H1 (cell line): ENCODE measurements around the gene GRM7.

Experiments
- CBX8 ChIP-seq: fragments of 300-800, 300-1000 bp; sonication (generic); IDR thresholded peaks from 2 replicates; pipeline ENCODE4 v1.7.1; 2016; ENCODE audit warnings: low read depth, low read length, borderline replicate concordance
- CHD1 ChIP-seq: IDR thresholded peaks from 2 replicates; pipeline ENCODE4 v1.6.1; 2012; ENCODE audit warnings: low read depth, low read length, improper control_type of control experiment
- CTCF ChIP-seq, 3 experiments: IDR thresholded peaks; 1 replicate in 2 of 3; 2 replicates in 1 of 3; pipeline versions ENCODE4 v1.5.1 to v1.6.1; 2011; ENCODE audit warnings: low read length in 3 of 3, mild to moderate bottlenecking in 3 of 3, inconsistent platforms in 2 of 3, low read depth in 1 of 3, moderate library complexity in 1 of 3; ENCODE audit not compliant: insufficient read depth in 1 of 3; ENCODE audit errors: control extremely low read depth in 1 of 3
- EP300 ChIP-seq, 2 experiments: IDR thresholded peaks; 1 replicate in 1 of 2; 2 replicates in 1 of 2; pipeline ENCODE4 v1.6.1; 2011 to 2012; ENCODE audit warnings: low read depth in 2 of 2, low read length in 2 of 2, mild to moderate bottlenecking in 2 of 2, borderline replicate concordance in 1 of 2, inconsistent platforms in 1 of 2, moderate library complexity in 1 of 2
- GABPA ChIP-seq: IDR thresholded peaks from 2 replicates; pipeline ENCODE4 v1.6.1; 2011; ENCODE audit warnings: mild to moderate bottlenecking, low read length, moderate library complexity, borderline replicate concordance; ENCODE audit not compliant: insufficient read depth
- JUND ChIP-seq: IDR thresholded peaks from 2 replicates; pipeline ENCODE4 v1.6.1; 2011; ENCODE audit warnings: mild to moderate bottlenecking, improper control_type of control experiment, low read length
- KDM1A ChIP-seq: fragments of 200-600, 300-600 bp; sonication (generic); IDR thresholded peaks from 2 replicates; pipeline ENCODE4 v1.7.1; 2016; ENCODE audit warnings: mild to moderate bottlenecking, low read length, borderline replicate concordance
- MAFK ChIP-seq: IDR thresholded peaks from 2 replicates; pipeline ENCODE4 v1.6.1; 2012; ENCODE audit warnings: low read depth, mild to moderate bottlenecking, improper control_type of control experiment, low read length
- SRF ChIP-seq: IDR thresholded peaks from 2 replicates; pipeline ENCODE4 v1.6.1; 2011; ENCODE audit warnings: mild to moderate bottlenecking, low read depth, low read length, moderate library complexity
- TBP ChIP-seq: IDR thresholded peaks from 2 replicates; pipeline ENCODE4 v1.6.1; 2011; ENCODE audit warnings: low read depth, low read length, improper control_type of control experiment
- USF2 ChIP-seq: IDR thresholded peaks from 2 replicates; pipeline ENCODE4 v1.6.1; 2011; ENCODE audit warnings: low read length, improper control_type of control experiment
- YY1 ChIP-seq: IDR thresholded peaks from 2 replicates; pipeline ENCODE4 v1.6.1; 2011; ENCODE audit warnings: low read depth, mild to moderate bottlenecking, low read length

- no peak for TF ChIP-seq GABPA
- no peak for TF ChIP-seq YY1
- no peak for TF ChIP-seq TBP
- TF ChIP-seq JUND: no peak
- no peak for TF ChIP-seq KDM1A
- no peak for TF ChIP-seq EP300 (IDR thresholded peaks at IDR 0.05; ENCODE audit: borderline replicate concordance in 1 of 2, low read depth in 2 of 2, low read length in 2 of 2)
- TF ChIP-seq CTCF (IDR thresholded peaks at IDR 0.05; ENCODE audit: control extremely low read depth in 1 of 3, insufficient read depth in 1 of 3, low read depth in 1 of 3, low read length in 3 of 3): no peak
- no peak for TF ChIP-seq CHD1
- TF ChIP-seq USF2: no peak
- no peak for TF ChIP-seq CBX8
- TF ChIP-seq MAFK: no peak
- no peak for TF ChIP-seq SRF
Observed at GRCh38 chr3:7423036-7423435, 562.1 kb downstream of the GRM7 start.
